K562 (cell line): ENCODE data around the gene NTM. TPM values are rescaled to one million over a fixed set of nuclear protein-coding genes. Genes with fewer than 3 reads are reported as not detected.

ENCODE experiments used
- ATAC-seq: fragments of 200-7000 bp; cut with Tn5 transposase; 3 replicates; pipeline ENCODE4 v1.9.1; 2020; ENCODE audit warnings: moderate library complexity
- BruUV-seq: library from RNA; stranded (reverse); fragments of 400-500 nt; replicated peaks from 2 replicates; lab custom pipeline; 2021; lab: Mats Ljungman, UMichigan
- CTCF ChIA-PET: fragments of 300-600 bp; formaldehyde crosslinking; extraction: SDS; loops from one replicate; lab custom pipeline; 2021; ENCODE audit warnings: low intra/inter-chr PET ratio; lab: Yijun Ruan, JAX
- POLR2A ChIA-PET: fragments of 300-600, 350-650 bp; sonication (Branson Sonifier 250); formaldehyde crosslinking; extraction: SDS; loops from one replicate; lab custom pipeline; 2021; ENCODE audit warnings: antibody characterized with exemption, inconsistent platforms; lab: Yijun Ruan, JAX
- DNase-seq, 4 experiments: peaks; one replicate each; pipeline versions ENCODE4 v3.0.0 to v3.0.0-alpha.2; 2011 to 2018; ENCODE audit warnings: low spot score in 3 of 4, mixed read lengths in 3 of 4; ENCODE audit errors: extremely low read depth in 1 of 4
- FAIRE-seq: peaks from 2 replicates; lab custom pipeline; 2011; peaks lifted over from hg19 to GRCh38; lab: Jason Lieb, UNC
- H2AFZ ChIP-seq: 2 replicates; pipeline ENCODE4 v1.6.0; 2011; ENCODE audit warnings: low read depth, low read length, control low read depth, inconsistent platforms
- H3K27ac ChIP-seq: fragments of 200-600 bp; 3 replicates; pipeline ENCODE4 v1.8.0; 2011; ENCODE audit warnings: low read depth, mild to moderate bottlenecking, control low read depth, inconsistent platforms, low read length, moderate library complexity, mixed read lengths; ENCODE audit errors: extremely low read depth
- H3K27me3 ChIP-seq, 2 experiments: fragments of 300-600 bp in 1 of 2; 2 replicates in 1 of 2; 3 replicates in 1 of 2; pipeline versions ENCODE4 v1.6.0 to v1.8.0; 2011; ENCODE audit warnings: inconsistent platforms in 2 of 2, low read length in 2 of 2, mild to moderate bottlenecking in 1 of 2, mixed read lengths in 1 of 2, moderate library complexity in 1 of 2; ENCODE audit not compliant: control insufficient read depth in 2 of 2, insufficient read depth in 2 of 2
- H3K36me3 ChIP-seq: fragments of 300-600 bp; 3 replicates; pipeline ENCODE4 v1.8.0; 2011; ENCODE audit warnings: mild to moderate bottlenecking, low read length, inconsistent platforms; ENCODE audit not compliant: control insufficient read depth, insufficient read depth
- H3K4me1 ChIP-seq, 2 experiments: fragments of 200-600 bp in 1 of 2; replicated peaks in 1 of 2; 2 replicates in 1 of 2; 3 replicates in 1 of 2; pipeline versions ENCODE4 v1.5.1 to v1.8.0; 2011; ENCODE audit warnings: inconsistent platforms in 2 of 2, low read length in 2 of 2, mild to moderate bottlenecking in 1 of 2, mixed read lengths in 1 of 2, moderate library complexity in 1 of 2; ENCODE audit not compliant: control insufficient read depth in 2 of 2, insufficient read depth in 2 of 2
- H3K4me2 ChIP-seq: 2 replicates; pipeline ENCODE4 v1.6.1; 2011; ENCODE audit warnings: low read length, control low read depth, inconsistent platforms, mixed read lengths; ENCODE audit not compliant: insufficient read depth
- H3K4me3 ChIP-seq: fragments of 200-600 bp; sonication (generic), shearing (Covaris generic); 2 replicates; pipeline ENCODE4 v1.5.1; 2016; ENCODE audit warnings: control low read depth, inconsistent platforms
- H3K79me2 ChIP-seq: fragments of 200-600 bp; 3 replicates; pipeline ENCODE4 v1.8.0; 2011; ENCODE audit warnings: low read length, inconsistent platforms; ENCODE audit not compliant: control insufficient read depth, insufficient read depth
- H3K9ac ChIP-seq, 2 experiments: 2 replicates each; pipeline versions ENCODE4 v1.6.0 to v1.6.1; 2011; ENCODE audit warnings: low read depth in 2 of 2, low read length in 2 of 2, control low read depth in 1 of 2, inconsistent platforms in 1 of 2, mild to moderate bottlenecking in 1 of 2, mixed read lengths in 1 of 2; ENCODE audit not compliant: insufficient read depth in 1 of 2
- H3K9me1 ChIP-seq: one replicate; pipeline ENCODE4 v1.6.0; 2011; ENCODE audit warnings: inconsistent platforms, mild to moderate bottlenecking, low read length, moderate library complexity; ENCODE audit not compliant: control insufficient read depth, insufficient read depth
- H3K9me3 ChIP-seq: replicated peaks from 2 replicates; pipeline ENCODE4 v1.5.1; 2011; ENCODE audit warnings: low read depth, low read length, inconsistent platforms; ENCODE audit not compliant: control insufficient read depth, insufficient read depth
- H4K20me1 ChIP-seq: replicated peaks from 2 replicates; pipeline ENCODE4 v1.6.1; 2011; ENCODE audit warnings: low read length, inconsistent platforms, mixed read lengths; ENCODE audit not compliant: control insufficient read depth, insufficient read depth
- ILF3 ChIP-seq: fragments of 450-650 bp; IDR thresholded peaks from 2 replicates; pipeline ENCODE4 v1.6.1; 2018; ENCODE audit warnings: antibody characterized with exemption, mild to moderate bottlenecking, moderate library complexity, borderline replicate concordance
- KLF6 ChIP-seq: fragments of 250-450 bp; sonication (Bioruptor Pico); IDR thresholded peaks from 2 replicates; pipeline ENCODE4 v1.4.0; 2020; ENCODE audit warnings: mild to moderate bottlenecking, moderate library complexity, borderline replicate concordance
- MCM7 ChIP-seq, 2 experiments: fragments of 450-650 bp; IDR thresholded peaks; 2 replicates each; pipeline ENCODE4 v1.6.1; 2016 to 2018
- MYC ChIP-seq, 2 experiments: fragments of 250-450 bp in 1 of 2; sonication (Bioruptor Pico) in 1 of 2; IDR thresholded peaks; 2 replicates each; pipeline versions ENCODE4 v1.5.1 to v1.6.1; 2012 to 2021; ENCODE audit warnings: low read depth in 2 of 2, borderline replicate concordance in 1 of 2, improper control_type of control experiment in 1 of 2, low read length in 1 of 2, mild to moderate bottlenecking in 1 of 2, moderate library complexity in 1 of 2
- NFIX ChIP-seq: fragments of 250-450 bp; sonication (Bioruptor Pico); IDR thresholded peaks from 2 replicates; pipeline ENCODE4 v1.4.0; 2020; ENCODE audit warnings: low read depth, mild to moderate bottlenecking, moderate library complexity
- POLR3A ChIP-seq: IDR thresholded peaks from 2 replicates; pipeline ENCODE4 v1.6.1; 2011; ENCODE audit warnings: borderline replicate concordance, mild to moderate bottlenecking, moderate library complexity; ENCODE audit not compliant: insufficient read length, insufficient read depth; ENCODE audit errors: extremely low read depth
- RBM14 ChIP-seq: fragments of 200-400 bp; formaldehyde crosslinking; IDR thresholded peaks from 2 replicates; pipeline ENCODE4 v1.6.1; 2018; ENCODE audit warnings: low read depth, mild to moderate bottlenecking, low read length, moderate library complexity, borderline replicate concordance; ENCODE audit not compliant: insufficient read depth
- SOX6 ChIP-seq: fragments of 450-650 bp; IDR thresholded peaks from 2 replicates; pipeline ENCODE4 v1.6.1; 2014; ENCODE audit warnings: mild to moderate bottlenecking
- SUPT5H ChIP-seq: fragments of 450-650 bp; IDR thresholded peaks from 2 replicates; pipeline ENCODE4 v1.6.1; 2016
- TAF7 ChIP-seq: fragments of 450-650 bp; IDR thresholded peaks from 2 replicates; pipeline ENCODE4 v1.6.1; 2016; ENCODE audit warnings: missing genetic modification characterization, missing compliant biosample characterization
- TFAM ChIP-seq: fragments of 250-450 bp; sonication (Bioruptor Pico); conservative IDR thresholded peaks from 2 replicates; pipeline ENCODE4 v1.5.0; 2021; ENCODE audit warnings: mild to moderate bottlenecking, moderate library complexity
- ZNF551 ChIP-seq: fragments of 250-450 bp; sonication (Bioruptor Pico); IDR thresholded peaks from 2 replicates; pipeline ENCODE4 v1.5.0; 2021; ENCODE audit warnings: mild to moderate bottlenecking, moderate library complexity
- WGBS: fragments of 100-300 bp; shearing (Covaris generic); methylation state at CpG from one replicate; pipeline ENCODE4 v1.1.6; 2016; ENCODE audit warnings: low coverage, mixed read lengths; ENCODE audit not compliant: insufficient coverage; ENCODE audit errors: missing lambda C conversion rate; 5-methylcytosine and 5-hydroxymethylcytosine counted together
- in situ Hi-C: fragments of 300-500 bp; cut with MboI; formaldehyde crosslinking; loops from 4 replicates; pipeline ENCODE4 v1.15.0; 2018; ENCODE audit warnings: inconsistent platforms, mixed read lengths
- intact Hi-C: fragments of 100-400 bp; cut with micrococcal nuclease; formaldehyde crosslinking; loops from 2 replicates; pipeline ENCODE4 v1.14.2; 2022
- polyA plus RNA-seq, 8 experiments: library from polyadenylated mRNA; depleted of rRNA in 4 of 8; stranded (reverse) in 5 of 8; unstranded in 3 of 8; fragments of >200 nt; fragmentation: Nextera tagmentation in 2 of 8; fragmentation: Illumina TruSeq in 1 of 8; extraction: Ambion mirVana in 2 of 8; extraction: Trizol in 1 of 8; gene quantifications; 2 replicates each; pipeline versions ENCODE4 v1.2.1 to v1.2.3, GENCODE V29; 2011 to 2014; ENCODE audit warnings: inconsistent platforms in 1 of 8, missing spikeins in 1 of 8
- total RNA-seq, 7 experiments: library from RNA; depleted of rRNA in 6 of 7; stranded (reverse); fragments of >200 nt in 6 of 7; fragmentation: Illumina TruSeq in 2 of 7; extraction: Trizol in 2 of 7; gene quantifications; 2 replicates each; pipeline versions ENCODE4 v1.2.1 to v1.2.3, GENCODE V29; 2011 to 2021; ENCODE audit warnings: low replicate concordance in 1 of 7
- TF ChIP-seq, protein P1 (sequence below): fragments of 200-600 bp; sonication (generic); IDR thresholded peaks from one replicate; pipeline ENCODE4 v1.6.1; 2012; ENCODE audit warnings: mild to moderate bottlenecking, low read depth, low read length, inconsistent platforms

The NTM gene
- total and polyA plus RNA-seq, 9 of the 15 experiments (the other 6 are each of a cell fraction or from before 2014, with no cell fraction given) = not detected

DNA sequence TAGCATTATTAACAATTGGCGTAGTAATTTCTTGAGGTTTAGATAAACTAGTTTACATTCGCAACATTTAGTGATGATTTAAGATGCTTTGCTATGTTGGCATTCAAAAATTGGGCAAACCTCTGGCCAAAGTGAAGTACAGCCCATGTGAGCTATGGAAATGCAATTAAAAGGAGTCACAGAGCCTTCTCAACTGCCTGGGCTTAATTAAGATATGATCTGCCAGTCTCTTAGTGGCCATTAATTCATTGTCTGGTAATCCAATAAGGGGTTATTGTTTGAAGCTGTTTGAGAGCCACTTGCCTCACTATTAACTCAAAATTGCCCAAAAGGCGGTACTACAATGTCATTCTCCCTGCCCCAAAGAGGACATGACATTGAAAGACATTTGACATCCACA lies 608.9 kb downstream of the NTM start:
- intact Hi-C loops (no loop called here), in situ Hi-C loops (no loop called here)
- no peak overlapping the region for H3K4me2 ChIP-seq
- DNase-seq (no peak), FAIRE-seq (no peak), ATAC-seq (no peak)
- no peaks in the 10 kb centered on the region for H4K20me1 ChIP-seq
- no peak overlapping the region for H3K4me3 ChIP-seq
- H3K9me1 ChIP-seq = no peaks in the 10 kb centered on the region
- no peaks in the 10 kb centered on the region for H3K4me1 ChIP-seq
- POLR2A ChIA-PET = no interaction called here
- 2% methylated on average over 3 of the region's 3 CpGs for WGBS
- BruUV-seq = no TSS peak
- H3K79me2 ChIP-seq = no peaks in the 10 kb centered on the region
- CTCF ChIA-PET = no interaction called here
- no peaks in the 10 kb centered on the region for H3K36me3 ChIP-seq
- no peak overlapping the region for H3K9ac ChIP-seq
- no peaks in the 10 kb centered on the region for H3K27me3 ChIP-seq
- no peak overlapping the region for H3K27ac ChIP-seq
- no peak for TF ChIP-seq KLF6 (CRISPR knock-in tag)
- TF ChIP-seq MYC (IDR thresholded peaks at IDR 0.05; ENCODE audit: low read depth, low read length) = no peak
- TF ChIP-seq MYC (CRISPR knock-in tag; IDR thresholded peaks at IDR 0.05; ENCODE audit: borderline replicate concordance, low read depth) = no peak
- TF ChIP-seq NFIX (CRISPR knock-in tag) = no peak
- TF ChIP-seq, protein P1, sequence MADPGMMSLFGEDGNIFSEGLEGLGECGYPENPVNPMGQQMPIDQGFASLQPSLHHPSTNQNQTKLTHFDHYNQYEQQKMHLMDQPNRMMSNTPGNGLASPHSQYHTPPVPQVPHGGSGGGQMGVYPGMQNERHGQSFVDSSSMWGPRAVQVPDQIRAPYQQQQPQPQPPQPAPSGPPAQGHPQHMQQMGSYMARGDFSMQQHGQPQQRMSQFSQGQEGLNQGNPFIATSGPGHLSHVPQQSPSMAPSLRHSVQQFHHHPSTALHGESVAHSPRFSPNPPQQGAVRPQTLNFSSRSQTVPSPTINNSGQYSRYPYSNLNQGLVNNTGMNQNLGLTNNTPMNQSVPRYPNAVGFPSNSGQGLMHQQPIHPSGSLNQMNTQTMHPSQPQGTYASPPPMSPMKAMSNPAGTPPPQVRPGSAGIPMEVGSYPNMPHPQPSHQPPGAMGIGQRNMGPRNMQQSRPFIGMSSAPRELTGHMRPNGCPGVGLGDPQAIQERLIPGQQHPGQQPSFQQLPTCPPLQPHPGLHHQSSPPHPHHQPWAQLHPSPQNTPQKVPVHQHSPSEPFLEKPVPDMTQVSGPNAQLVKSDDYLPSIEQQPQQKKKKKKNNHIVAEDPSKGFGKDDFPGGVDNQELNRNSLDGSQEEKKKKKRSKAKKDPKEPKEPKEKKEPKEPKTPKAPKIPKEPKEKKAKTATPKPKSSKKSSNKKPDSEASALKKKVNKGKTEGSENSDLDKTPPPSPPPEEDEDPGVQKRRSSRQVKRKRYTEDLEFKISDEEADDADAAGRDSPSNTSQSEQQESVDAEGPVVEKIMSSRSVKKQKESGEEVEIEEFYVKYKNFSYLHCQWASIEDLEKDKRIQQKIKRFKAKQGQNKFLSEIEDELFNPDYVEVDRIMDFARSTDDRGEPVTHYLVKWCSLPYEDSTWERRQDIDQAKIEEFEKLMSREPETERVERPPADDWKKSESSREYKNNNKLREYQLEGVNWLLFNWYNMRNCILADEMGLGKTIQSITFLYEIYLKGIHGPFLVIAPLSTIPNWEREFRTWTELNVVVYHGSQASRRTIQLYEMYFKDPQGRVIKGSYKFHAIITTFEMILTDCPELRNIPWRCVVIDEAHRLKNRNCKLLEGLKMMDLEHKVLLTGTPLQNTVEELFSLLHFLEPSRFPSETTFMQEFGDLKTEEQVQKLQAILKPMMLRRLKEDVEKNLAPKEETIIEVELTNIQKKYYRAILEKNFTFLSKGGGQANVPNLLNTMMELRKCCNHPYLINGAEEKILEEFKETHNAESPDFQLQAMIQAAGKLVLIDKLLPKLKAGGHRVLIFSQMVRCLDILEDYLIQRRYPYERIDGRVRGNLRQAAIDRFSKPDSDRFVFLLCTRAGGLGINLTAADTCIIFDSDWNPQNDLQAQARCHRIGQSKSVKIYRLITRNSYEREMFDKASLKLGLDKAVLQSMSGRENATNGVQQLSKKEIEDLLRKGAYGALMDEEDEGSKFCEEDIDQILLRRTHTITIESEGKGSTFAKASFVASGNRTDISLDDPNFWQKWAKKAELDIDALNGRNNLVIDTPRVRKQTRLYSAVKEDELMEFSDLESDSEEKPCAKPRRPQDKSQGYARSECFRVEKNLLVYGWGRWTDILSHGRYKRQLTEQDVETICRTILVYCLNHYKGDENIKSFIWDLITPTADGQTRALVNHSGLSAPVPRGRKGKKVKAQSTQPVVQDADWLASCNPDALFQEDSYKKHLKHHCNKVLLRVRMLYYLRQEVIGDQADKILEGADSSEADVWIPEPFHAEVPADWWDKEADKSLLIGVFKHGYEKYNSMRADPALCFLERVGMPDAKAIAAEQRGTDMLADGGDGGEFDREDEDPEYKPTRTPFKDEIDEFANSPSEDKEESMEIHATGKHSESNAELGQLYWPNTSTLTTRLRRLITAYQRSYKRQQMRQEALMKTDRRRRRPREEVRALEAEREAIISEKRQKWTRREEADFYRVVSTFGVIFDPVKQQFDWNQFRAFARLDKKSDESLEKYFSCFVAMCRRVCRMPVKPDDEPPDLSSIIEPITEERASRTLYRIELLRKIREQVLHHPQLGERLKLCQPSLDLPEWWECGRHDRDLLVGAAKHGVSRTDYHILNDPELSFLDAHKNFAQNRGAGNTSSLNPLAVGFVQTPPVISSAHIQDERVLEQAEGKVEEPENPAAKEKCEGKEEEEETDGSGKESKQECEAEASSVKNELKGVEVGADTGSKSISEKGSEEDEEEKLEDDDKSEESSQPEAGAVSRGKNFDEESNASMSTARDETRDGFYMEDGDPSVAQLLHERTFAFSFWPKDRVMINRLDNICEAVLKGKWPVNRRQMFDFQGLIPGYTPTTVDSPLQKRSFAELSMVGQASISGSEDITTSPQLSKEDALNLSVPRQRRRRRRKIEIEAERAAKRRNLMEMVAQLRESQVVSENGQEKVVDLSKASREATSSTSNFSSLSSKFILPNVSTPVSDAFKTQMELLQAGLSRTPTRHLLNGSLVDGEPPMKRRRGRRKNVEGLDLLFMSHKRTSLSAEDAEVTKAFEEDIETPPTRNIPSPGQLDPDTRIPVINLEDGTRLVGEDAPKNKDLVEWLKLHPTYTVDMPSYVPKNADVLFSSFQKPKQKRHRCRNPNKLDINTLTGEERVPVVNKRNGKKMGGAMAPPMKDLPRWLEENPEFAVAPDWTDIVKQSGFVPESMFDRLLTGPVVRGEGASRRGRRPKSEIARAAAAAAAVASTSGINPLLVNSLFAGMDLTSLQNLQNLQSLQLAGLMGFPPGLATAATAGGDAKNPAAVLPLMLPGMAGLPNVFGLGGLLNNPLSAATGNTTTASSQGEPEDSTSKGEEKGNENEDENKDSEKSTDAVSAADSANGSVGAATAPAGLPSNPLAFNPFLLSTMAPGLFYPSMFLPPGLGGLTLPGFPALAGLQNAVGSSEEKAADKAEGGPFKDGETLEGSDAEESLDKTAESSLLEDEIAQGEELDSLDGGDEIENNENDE = no peak
- no peak for TF ChIP-seq RBM14
- TF ChIP-seq ILF3 = no peak
- no peak for TF ChIP-seq ZNF551 (CRISPR knock-in tag)
- no peak for TF ChIP-seq POLR3A
- no peak for TF ChIP-seq TAF7
- no peak for TF ChIP-seq TFAM (CRISPR knock-in tag)
- no peak for TF ChIP-seq SOX6
- TF ChIP-seq MCM7 (IDR thresholded peaks at IDR 0.05) = no peak
- TF ChIP-seq SUPT5H = no peak
- no peaks in the 10 kb centered on the region for H3K9me3 ChIP-seq
- no peak overlapping the region for H2AFZ ChIP-seq
